Ramos (cell line): ENCODE results near the gene PROK1.
"Not testable (repeated sequence)": the region's sequence is repeated elsewhere in the genome, so short reads cannot be mapped to it uniquely, and the experiment has no call there.

Source experiments
- in situ Hi-C: fragments of 300-500 bp; cut with MboI; formaldehyde crosslinking; loops from one replicate; pipeline ENCODE4 v1.14.3; 2022; ENCODE audit warnings: low sequenced_read_pairs; ENCODE audit not compliant: unreplicated experiment

The PROK1 gene

DNA sequence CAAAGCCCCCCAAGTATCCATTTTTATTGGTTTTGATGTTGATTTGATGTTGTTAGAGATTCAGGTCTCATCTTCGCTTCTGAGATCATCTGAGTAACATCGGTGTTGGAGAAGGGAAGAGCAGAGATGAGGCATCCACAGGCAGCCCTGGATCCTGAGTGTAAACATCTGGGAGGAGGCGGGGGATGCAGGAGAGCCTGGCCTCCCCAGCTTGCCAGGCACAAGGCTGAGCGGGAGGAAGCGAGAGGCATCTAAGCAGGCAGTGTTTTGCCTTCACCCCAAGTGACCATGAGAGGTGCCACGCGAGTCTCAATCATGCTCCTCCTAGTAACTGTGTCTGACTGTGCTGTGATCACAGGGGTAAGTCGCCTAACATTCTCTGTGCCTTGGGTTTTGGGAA lies at the start of gene PROK1:
PROK1 (plus strand) TSS at position 221 of the 400 bp plus-strand sequence; CDS start at position 289, 68 bp downstream.
- in situ Hi-C loops = loop anchor here (5.0 kb wide), 1 partner anchor 249 kb away; no protein-coding TSS in a partner anchor

DNA sequence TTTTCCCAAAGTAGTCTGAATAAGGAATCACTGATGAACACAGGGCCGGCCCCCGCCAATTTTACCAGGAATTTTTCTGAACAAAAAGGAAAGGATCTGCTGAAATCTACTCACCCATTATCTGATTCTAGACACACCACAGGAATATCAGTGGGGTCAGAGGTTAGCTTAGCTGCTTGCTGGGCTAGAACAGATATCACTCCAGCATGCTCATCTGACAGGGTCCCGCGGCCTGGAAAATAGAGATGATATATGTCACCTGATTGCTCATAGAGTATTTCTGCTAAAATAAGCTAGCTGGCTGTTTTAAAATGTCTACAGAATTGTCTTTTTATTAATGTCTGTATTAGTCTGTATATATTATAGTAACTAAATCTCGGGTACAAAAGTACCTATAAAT lies 47.1 kb upstream of the PROK1 start:
- in situ Hi-C loops = no loop called here

- in situ Hi-C loops = no loop called here
These were observed 46.5 kb upstream of the PROK1 start for GRCh38 chr1:110404401-110404800.

GRCh38 chr1:110406407-110406806 lies 44.5 kb upstream of the PROK1 start:
- in situ Hi-C loops = not testable (repeated sequence)

GRCh38 chr1:110407260-110408210 lies 43.4 kb upstream of the PROK1 start, which contains the start of gene LAMTOR5:
LAMTOR5 (minus strand) TSS chr1:110407694; CDS start chr1:110407620, 74 bp downstream.
- in situ Hi-C loops = no loop called here

DNA sequence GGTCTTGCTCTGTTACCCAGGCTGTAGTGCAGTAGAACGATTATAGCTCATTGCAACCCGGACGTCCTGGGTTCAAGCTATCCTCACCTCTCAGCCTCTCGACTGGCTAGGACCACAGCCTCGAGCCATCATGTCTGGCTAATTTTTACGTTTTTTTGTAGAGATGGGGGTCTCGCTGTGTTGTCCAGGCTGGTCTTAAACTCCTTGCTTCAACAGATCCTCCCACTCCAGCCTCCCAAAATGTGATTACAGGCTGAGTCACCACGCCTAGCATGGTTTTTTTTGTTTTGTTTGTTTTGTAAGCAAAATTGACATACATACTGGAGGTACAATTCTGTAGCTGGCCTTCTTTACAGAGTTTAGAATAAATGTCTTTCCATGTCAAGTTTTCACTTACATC lies 42.5 kb upstream of the PROK1 start:
- in situ Hi-C loops = no loop called here

GRCh38 chr1:110409316-110409715 lies 41.6 kb upstream of the PROK1 start:
- in situ Hi-C loops = no loop called here

DNA sequence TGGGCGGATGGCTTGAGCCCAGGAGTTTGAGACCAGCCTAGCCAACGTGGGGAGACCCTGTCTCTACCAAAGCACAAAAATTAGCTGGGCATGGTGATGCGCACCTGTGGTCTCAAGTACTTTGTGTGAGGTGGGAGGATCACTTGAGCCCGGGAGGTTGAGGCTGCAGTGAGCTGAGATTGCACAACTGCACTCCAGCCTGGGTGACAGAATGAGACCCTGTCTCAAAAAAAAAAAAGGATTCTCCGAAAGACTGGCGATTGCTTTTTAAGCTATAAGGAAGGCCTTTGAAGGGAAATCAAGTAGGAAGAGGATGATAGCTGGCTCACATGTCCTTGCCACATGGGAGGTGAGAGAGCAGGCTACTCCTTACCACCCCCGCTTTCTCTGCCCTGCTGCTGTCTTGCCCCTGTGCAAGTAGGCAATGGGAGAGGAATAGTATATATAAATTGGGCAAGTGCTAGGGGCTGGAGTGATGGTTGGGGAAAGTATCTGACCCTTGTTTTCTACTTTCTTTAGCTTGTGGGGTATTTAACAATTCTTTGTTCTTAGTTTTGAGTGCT lies 39.7 kb upstream of the PROK1 start:
- in situ Hi-C loops = no loop called here

- in situ Hi-C loops = no loop called here
These were observed 38.4 kb upstream of the PROK1 start for GRCh38 chr1:110412576-110412975.

DNA sequence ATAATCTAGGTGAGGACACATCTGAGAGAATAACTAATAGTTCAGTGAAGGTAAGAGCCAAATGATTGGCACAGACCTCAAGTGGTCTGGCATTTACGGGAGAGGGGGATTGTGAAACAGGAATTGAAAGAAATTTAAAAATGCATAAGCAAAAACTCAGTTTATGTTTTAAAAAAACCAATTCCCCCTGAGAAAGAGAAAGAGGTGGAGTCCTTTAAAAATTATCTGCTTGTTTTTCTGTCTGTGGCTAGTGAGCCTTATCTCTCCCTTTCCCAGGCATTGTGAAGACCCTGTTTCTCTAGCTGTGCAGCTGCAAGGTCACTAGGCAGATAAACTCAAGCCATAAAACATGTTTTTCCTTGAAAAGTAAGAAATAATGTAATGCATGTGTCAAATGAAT lies 37.9 kb upstream of the PROK1 start:
- in situ Hi-C loops = not testable (repeated sequence)

- in situ Hi-C loops = no loop called here
These were observed 32.2 kb upstream of the PROK1 start for GRCh38 chr1:110418729-110419128.

GRCh38 chr1:110420023-110420662 lies 30.8 kb upstream of the PROK1 start:
- in situ Hi-C loops = no loop called here

GRCh38 chr1:110420874-110421793 lies 29.8 kb upstream of the PROK1 start:
- in situ Hi-C loops = no loop called here

GRCh38 chr1:110424699-110425611 lies 26.0 kb upstream of the PROK1 start:
- in situ Hi-C loops = no loop called here

GRCh38 chr1:110425612-110426152 lies 25.3 kb upstream of the PROK1 start:
- in situ Hi-C loops = no loop called here

DNA sequence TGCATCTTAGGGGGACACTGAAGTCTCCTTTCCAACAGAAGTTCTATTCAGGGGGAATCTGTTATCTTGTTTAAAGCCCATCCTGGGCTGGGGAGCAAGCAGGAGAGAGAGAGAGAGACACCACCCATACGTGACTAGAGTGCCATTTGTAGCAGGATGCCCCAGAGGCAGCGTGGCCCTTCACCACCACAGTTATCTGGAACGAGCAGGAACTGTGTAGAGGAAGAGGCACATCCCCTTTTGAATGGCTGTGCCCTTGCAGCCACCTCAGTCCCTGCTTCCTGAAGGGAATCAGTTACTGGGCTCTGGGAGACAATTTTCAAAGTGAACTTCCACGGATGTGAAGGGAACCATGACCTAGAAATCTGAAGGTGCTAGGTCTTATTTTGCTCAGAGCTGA lies 24.1 kb upstream of the PROK1 start:
- in situ Hi-C loops = no loop called here

DNA sequence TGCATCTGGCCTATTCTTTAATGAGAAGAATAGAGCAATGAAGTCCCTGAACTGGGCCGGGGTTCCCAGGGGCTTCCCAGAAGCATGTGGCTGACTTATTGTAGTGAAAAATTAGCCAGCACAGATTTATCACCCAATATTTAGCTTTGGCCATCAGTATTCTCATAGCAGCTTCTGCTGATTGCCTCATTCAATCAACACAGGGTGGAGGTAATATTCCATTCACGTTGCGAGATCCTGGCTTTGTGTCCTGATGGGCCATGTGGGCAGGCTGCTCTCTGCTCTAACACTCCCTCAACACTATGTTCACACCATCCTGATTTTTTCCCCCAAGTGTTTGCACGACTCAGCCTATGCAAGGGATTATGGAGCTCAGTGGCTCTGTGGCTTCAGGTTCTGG lies 22.0 kb upstream of the PROK1 start:
- in situ Hi-C loops = no loop called here

GRCh38 chr1:110430366-110430765 lies 20.6 kb upstream of the PROK1 start:
- in situ Hi-C loops = no loop called here

- in situ Hi-C loops = no loop called here
These were observed 20.0 kb upstream of the PROK1 start for GRCh38 chr1:110430901-110431300.
